Measurements from ENCODE around the gene TBCK.
"Not testable (repeated sequence)": the region's sequence is repeated elsewhere in the genome, so short reads cannot be mapped to it uniquely, and the experiment has no call there.

Gene TBCK

GRCh38 chr4:106253364-106254129 lies 62.5 kb downstream of the TBCK start:
- H3K36me3 Mint-ChIP-seq (ENCODE audit: low read depth), result no peaks in the 10 kb centered on the region
- H3K27me3 Mint-ChIP-seq (ENCODE audit: low read depth), result no peaks in the 10 kb centered on the region
- H3K27ac Mint-ChIP-seq, result no peak overlapping the region
- no peak overlapping the region for H3K4me3 Mint-ChIP-seq
- no peaks in the 10 kb centered on the region for H3K9me3 Mint-ChIP-seq
- no peaks in the 10 kb centered on the region for H3K4me1 Mint-ChIP-seq (ENCODE audit: low read depth)

- peaks cover 2% of the 10 kb centered on the region for H3K36me3 Mint-ChIP-seq (ENCODE audit: low read depth)
- H3K27ac Mint-ChIP-seq, result no peak overlapping the region
- H3K4me1 Mint-ChIP-seq (ENCODE audit: low read depth), result no peaks in the 10 kb centered on the region
- H3K27me3 Mint-ChIP-seq (ENCODE audit: low read depth), result no peaks in the 10 kb centered on the region
- no peaks in the 10 kb centered on the region for H3K9me3 Mint-ChIP-seq
- no peak overlapping the region for H3K4me3 Mint-ChIP-seq
These were observed 68.4 kb downstream of the TBCK start for GRCh38 chr4:106247600-106247999.

- Mint-ChIP-seq H3K4me1 (ENCODE audit: low read depth) (no peaks in the 10 kb centered on the region), H3K9me3 (no peaks in the 10 kb centered on the region), H3K36me3 (ENCODE audit: low read depth) (peaks cover 2% of the 10 kb centered on the region), H3K4me3 (no peak overlapping the region), H3K27me3 (ENCODE audit: low read depth) (no peaks in the 10 kb centered on the region), H3K27ac (no peak overlapping the region)
These were observed 69.6 kb downstream of the TBCK start for GRCh38 chr4:106246441-106246840.

- Mint-ChIP-seq H3K36me3 (ENCODE audit: low read depth) (peaks cover 2% of the 10 kb centered on the region), H3K27ac (no peak overlapping the region), H3K9me3 (no peaks in the 10 kb centered on the region), H3K4me1 (ENCODE audit: low read depth) (no peaks in the 10 kb centered on the region), H3K27me3 (ENCODE audit: low read depth) (no peaks in the 10 kb centered on the region), H3K4me3 (no peak overlapping the region)
These were observed 70.8 kb downstream of the TBCK start for GRCh38 chr4:106245176-106245575.

- Mint-ChIP-seq H3K27ac (no peak overlapping the region), H3K4me3 (no peak overlapping the region), H3K9me3 (no peaks in the 10 kb centered on the region), H3K36me3 (ENCODE audit: low read depth) (peaks cover 2% of the 10 kb centered on the region), H3K27me3 (ENCODE audit: low read depth) (no peaks in the 10 kb centered on the region), H3K4me1 (ENCODE audit: low read depth) (no peaks in the 10 kb centered on the region)
These were observed 75.3 kb downstream of the TBCK start for GRCh38 chr4:106240699-106241098.

GRCh38 chr4:106238820-106239420 lies 77.1 kb downstream of the TBCK start:
- Mint-ChIP-seq H3K27ac (no peak overlapping the region), H3K4me1 (ENCODE audit: low read depth) (no peaks in the 10 kb centered on the region), H3K36me3 (ENCODE audit: low read depth) (peaks cover 7% of the 10 kb centered on the region), H3K9me3 (no peaks in the 10 kb centered on the region), H3K27me3 (ENCODE audit: low read depth) (no peaks in the 10 kb centered on the region), H3K4me3 (no peak overlapping the region)

GRCh38 chr4:106231931-106232330 lies 84.1 kb downstream of the TBCK start:
- H3K9me3 Mint-ChIP-seq, result no peaks in the 10 kb centered on the region
- no peaks in the 10 kb centered on the region for H3K27me3 Mint-ChIP-seq (ENCODE audit: low read depth)
- no peak overlapping the region for H3K4me3 Mint-ChIP-seq
- H3K4me1 Mint-ChIP-seq (ENCODE audit: low read depth), result no peaks in the 10 kb centered on the region
- no peak overlapping the region for H3K27ac Mint-ChIP-seq
- H3K36me3 Mint-ChIP-seq (ENCODE audit: low read depth), result peaks cover 18% of the 10 kb centered on the region

- Mint-ChIP-seq H3K4me3 (no peak overlapping the region), H3K36me3 (ENCODE audit: low read depth) (peaks cover 12% of the 10 kb centered on the region), H3K27ac (no peak overlapping the region)
These were observed 93.5 kb downstream of the TBCK start for GRCh38 chr4:106222548-106222947.

GRCh38 chr4:106213291-106213690 lies 102.7 kb downstream of the TBCK start:
- H3K4me3 Mint-ChIP-seq; H3K4me1 Mint-ChIP-seq (ENCODE audit: low read depth); H3K27ac Mint-ChIP-seq; H3K27me3 Mint-ChIP-seq (ENCODE audit: low read depth); H3K9me3 Mint-ChIP-seq; H3K36me3 Mint-ChIP-seq (ENCODE audit: low read depth): not testable (repeated sequence)

More at GRCh38 chr4:106222548-106222947, 93.5 kb downstream of the TBCK start:
- Mint-ChIP-seq H3K9me3 (peaks cover 6% of the 10 kb centered on the region), H3K27me3 (ENCODE audit: low read depth) (no peaks in the 10 kb centered on the region), H3K4me1 (ENCODE audit: low read depth) (no peaks in the 10 kb centered on the region)

GRCh38 chr4:106210021-106210420 lies 106.0 kb downstream of the TBCK start:
- Mint-ChIP-seq H3K27ac (no peak overlapping the region), H3K4me1 (ENCODE audit: low read depth) (no peaks in the 10 kb centered on the region), H3K36me3 (ENCODE audit: low read depth) (peaks cover 1% of the 10 kb centered on the region), H3K9me3 (no peaks in the 10 kb centered on the region), H3K27me3 (ENCODE audit: low read depth) (no peaks in the 10 kb centered on the region), H3K4me3 (no peak overlapping the region)

- Mint-ChIP-seq H3K4me3 (no peak overlapping the region), H3K36me3 (ENCODE audit: low read depth) (peaks cover 1% of the 10 kb centered on the region), H3K4me1 (ENCODE audit: low read depth) (no peaks in the 10 kb centered on the region), H3K9me3 (no peaks in the 10 kb centered on the region), H3K27ac (no peak overlapping the region), H3K27me3 (ENCODE audit: low read depth) (no peaks in the 10 kb centered on the region)
These were observed 107.2 kb downstream of the TBCK start for GRCh38 chr4:106208481-106209460.

GRCh38 chr4:106201373-106201772 lies 114.6 kb downstream of the TBCK start:
- no peaks in the 10 kb centered on the region for H3K36me3 Mint-ChIP-seq (ENCODE audit: low read depth)
- H3K27ac Mint-ChIP-seq, result no peak overlapping the region
- H3K4me3 Mint-ChIP-seq, result no peak overlapping the region
- no peaks in the 10 kb centered on the region for H3K27me3 Mint-ChIP-seq (ENCODE audit: low read depth)
- no peaks in the 10 kb centered on the region for H3K9me3 Mint-ChIP-seq
- H3K4me1 Mint-ChIP-seq (ENCODE audit: low read depth), result no peaks in the 10 kb centered on the region

- Mint-ChIP-seq H3K4me1 (ENCODE audit: low read depth) (no peaks in the 10 kb centered on the region), H3K27ac (no peak overlapping the region), H3K9me3 (no peaks in the 10 kb centered on the region), H3K4me3 (no peak overlapping the region), H3K36me3 (ENCODE audit: low read depth) (peaks cover 6% of the 10 kb centered on the region), H3K27me3 (ENCODE audit: low read depth) (no peaks in the 10 kb centered on the region)
These were observed 120.5 kb downstream of the TBCK start for GRCh38 chr4:106195435-106195950.

- no peaks in the 10 kb centered on the region for H3K4me1 Mint-ChIP-seq (ENCODE audit: low read depth)
- no peak overlapping the region for H3K4me3 Mint-ChIP-seq
- no peaks in the 10 kb centered on the region for H3K27me3 Mint-ChIP-seq (ENCODE audit: low read depth)
- H3K9me3 Mint-ChIP-seq, result no peaks in the 10 kb centered on the region
- no peak overlapping the region for H3K27ac Mint-ChIP-seq
- peaks cover 8% of the 10 kb centered on the region for H3K36me3 Mint-ChIP-seq (ENCODE audit: low read depth)
These were observed 121.2 kb downstream of the TBCK start for GRCh38 chr4:106194801-106195200.

All from T-helper 1 cell treated with Interleukin-12 subunit alpha and Interleukin-12 subunit beta and Interleukin-4 antibody, amounts not matched to agents 30 μg/mL and 1 μg/mL, for 36 hours (primary cell).